ENCODE results near the gene ZMYND8. TPM values are rescaled to one million over a fixed set of nuclear protein-coding genes. Genes with fewer than 3 reads are reported as not detected.
"Not testable (repeated sequence)": the region's sequence is repeated elsewhere in the genome, so short reads cannot be mapped to it uniquely, and the experiment has no call there.

Gene ZMYND8
- total and polyA plus RNA-seq, 7 donors: 7.8 to 46.0 (median 24.8) TPM

DNA sequence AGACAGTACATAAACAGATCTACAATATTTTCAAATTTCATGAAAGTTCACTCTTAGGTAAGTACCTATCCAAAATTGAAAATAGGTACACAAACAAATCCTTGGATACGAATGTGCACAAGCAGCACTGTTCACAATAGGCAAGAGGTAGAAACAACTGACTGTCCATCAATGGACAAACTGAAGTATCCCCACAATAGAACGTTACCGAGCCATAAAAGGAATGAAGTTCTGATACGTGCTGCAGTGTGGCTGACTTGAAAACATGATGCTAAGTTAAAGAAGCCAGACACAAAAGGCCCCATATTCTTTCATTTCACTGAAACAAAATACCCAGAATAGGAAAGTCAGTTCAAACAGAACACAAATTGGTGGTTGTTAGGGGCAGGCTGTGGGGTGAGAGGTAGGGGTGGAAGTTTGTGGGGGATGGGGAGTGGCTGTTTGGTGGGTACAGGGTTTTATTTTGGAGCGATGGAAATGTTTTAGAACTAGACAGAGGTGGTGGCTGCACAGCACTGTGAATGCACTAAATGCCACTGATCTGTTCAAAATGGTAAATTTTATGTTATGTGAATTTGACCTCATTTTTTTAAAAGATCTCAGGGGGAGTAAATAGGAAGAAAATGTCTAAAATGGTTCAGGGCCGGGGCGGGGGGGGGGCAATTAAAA lies 89.5 kb downstream of the ZMYND8 start:
- Histone ChIP-seq H3K27me3 (no peaks in the 10 kb centered on the region), H3K4me1 (peaks cover 0 to 22% (median 8%) of the 10 kb centered on the region in 4 donors), H3K9me3 (no peaks in the 10 kb centered on the region), H3K36me3 (peaks cover 0 to 42% (median 8%) of the 10 kb centered on the region in 4 donors), H3K4me3 (no peak overlapping the region), H3K27ac (no peak overlapping the region)
- DNase-seq: no peak
- intact Hi-C loops (cut with DNase I): no loop called here
- WGBS, 2 donors: 74 to 83% methylated on average over 7 of the region's 7 CpGs
- TF ChIP-seq EP300 (IDR thresholded peaks at IDR 0.05) (no peak), POLR2A (IDR thresholded peaks at IDR 0.05) (no peak), POLR2AphosphoS5 (IDR thresholded peaks at IDR 0.05) (no peak)
- TF ChIP-seq, protein P1, sequence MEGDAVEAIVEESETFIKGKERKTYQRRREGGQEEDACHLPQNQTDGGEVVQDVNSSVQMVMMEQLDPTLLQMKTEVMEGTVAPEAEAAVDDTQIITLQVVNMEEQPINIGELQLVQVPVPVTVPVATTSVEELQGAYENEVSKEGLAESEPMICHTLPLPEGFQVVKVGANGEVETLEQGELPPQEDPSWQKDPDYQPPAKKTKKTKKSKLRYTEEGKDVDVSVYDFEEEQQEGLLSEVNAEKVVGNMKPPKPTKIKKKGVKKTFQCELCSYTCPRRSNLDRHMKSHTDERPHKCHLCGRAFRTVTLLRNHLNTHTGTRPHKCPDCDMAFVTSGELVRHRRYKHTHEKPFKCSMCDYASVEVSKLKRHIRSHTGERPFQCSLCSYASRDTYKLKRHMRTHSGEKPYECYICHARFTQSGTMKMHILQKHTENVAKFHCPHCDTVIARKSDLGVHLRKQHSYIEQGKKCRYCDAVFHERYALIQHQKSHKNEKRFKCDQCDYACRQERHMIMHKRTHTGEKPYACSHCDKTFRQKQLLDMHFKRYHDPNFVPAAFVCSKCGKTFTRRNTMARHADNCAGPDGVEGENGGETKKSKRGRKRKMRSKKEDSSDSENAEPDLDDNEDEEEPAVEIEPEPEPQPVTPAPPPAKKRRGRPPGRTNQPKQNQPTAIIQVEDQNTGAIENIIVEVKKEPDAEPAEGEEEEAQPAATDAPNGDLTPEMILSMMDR (IDR thresholded peaks at IDR 0.05): no peak

DNA sequence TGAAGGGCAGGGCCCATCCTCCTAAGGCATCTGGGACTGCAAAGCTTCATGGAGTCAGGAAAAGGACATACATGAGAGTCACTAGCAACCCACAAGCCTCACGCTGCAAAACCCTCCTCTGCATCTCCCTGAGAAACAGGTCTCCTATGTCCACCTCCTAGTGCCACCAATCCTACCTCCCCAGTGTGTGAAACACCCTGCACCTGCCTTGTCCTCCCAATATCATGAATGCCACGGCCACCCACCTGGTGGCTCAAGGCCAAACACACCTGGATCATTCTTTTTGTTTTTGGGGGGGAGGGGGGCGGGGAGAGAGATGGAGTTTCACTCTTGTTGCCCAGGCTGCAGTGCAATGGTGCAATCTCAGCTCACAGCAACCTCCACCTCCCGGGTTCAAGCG lies 90.5 kb downstream of the ZMYND8 start:
- no peaks in the 10 kb centered on the region for H3K27me3 ChIP-seq
- H3K4me3 ChIP-seq: no peak overlapping the region
- H3K9me3 ChIP-seq: no peaks in the 10 kb centered on the region
- peaks cover 0 to 22% (median 8%) of the 10 kb centered on the region in 4 donors for H3K4me1 ChIP-seq
- TF ChIP-seq, protein P1 (IDR thresholded peaks at IDR 0.05): no peak
- TF ChIP-seq POLR2A (IDR thresholded peaks at IDR 0.05): no peak
- no peak for TF ChIP-seq EP300 (IDR thresholded peaks at IDR 0.05)
- no peak for TF ChIP-seq POLR2AphosphoS5 (IDR thresholded peaks at IDR 0.05)
- H3K36me3 ChIP-seq: peaks cover 0 to 47% (median 15%) of the 10 kb centered on the region in 4 donors
- DNase-seq: no peak
- WGBS, 2 donors: 92 to 94% methylated on average over 5 of the region's 5 CpGs
- intact Hi-C loops (cut with DNase I): no loop called here
- H3K27ac ChIP-seq: no peak overlapping the region

DNA sequence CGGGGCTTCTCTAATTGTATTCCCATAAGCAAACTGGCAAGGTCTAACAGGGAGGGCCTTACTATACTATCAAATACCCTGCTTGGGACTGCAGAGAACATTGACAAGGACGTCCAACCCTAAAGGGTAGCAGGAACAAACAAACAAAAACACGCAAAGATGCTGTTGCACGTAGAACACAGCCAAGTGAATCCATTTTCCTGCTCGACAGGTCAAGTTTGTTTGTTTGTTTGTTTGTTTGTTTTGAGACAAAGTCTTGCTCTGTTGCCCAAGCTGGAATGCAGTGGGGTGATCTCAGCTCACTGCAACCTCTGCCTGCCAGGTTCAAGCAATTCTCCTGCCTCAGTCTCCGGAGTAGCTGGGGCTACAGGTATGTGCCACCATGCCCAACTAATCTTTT lies 91.3 kb downstream of the ZMYND8 start:
- intact Hi-C loops (cut with DNase I): no loop called here
- 84 to 86% methylated on average over 6 of the region's 6 CpGs for WGBS, 2 donors
- peaks cover 0 to 53% (median 20%) of the 10 kb centered on the region in 4 donors for H3K36me3 ChIP-seq

DNA sequence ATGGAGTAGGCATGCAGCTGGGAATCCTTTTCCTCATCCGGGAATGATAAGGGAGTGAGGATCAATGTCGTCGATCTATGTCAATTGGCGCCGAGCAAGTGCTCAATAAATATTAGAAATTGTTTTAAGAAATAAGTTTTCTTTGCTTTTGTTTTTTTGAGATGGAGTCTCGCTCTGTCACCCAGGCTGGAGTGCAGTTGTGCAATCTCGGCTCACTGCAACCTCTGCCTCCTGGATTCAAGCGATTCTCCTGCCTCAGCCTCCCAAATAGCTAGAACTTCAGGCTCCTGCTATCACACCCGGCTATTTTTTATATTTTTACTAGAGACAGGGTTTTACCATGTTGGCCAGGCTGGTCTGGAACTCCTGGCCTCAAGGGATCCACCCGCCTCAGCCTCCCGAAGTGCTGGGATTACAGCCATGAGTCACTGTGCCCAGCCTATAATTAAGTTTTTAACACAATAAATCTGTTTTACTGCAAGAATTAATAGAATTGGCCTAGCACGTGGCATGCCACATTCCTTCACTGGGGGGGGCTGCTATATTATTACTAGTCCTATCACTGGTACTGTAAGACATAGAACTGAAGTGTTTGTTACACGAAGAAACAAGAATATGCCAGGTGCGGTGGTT lies 92.2 kb downstream of the ZMYND8 start:
- Histone ChIP-seq H3K27ac (peak overlapping the region in 3 of 4 donors; percentile 48 to 66 (median 55)), H3K4me1 (peaks cover 0 to 22% (median 8%) of the 10 kb centered on the region in 4 donors), H3K36me3 (peaks cover 0 to 55% (median 20%) of the 10 kb centered on the region in 4 donors)
- 79 to 82% methylated on average over 14 of the region's 14 CpGs for WGBS, 2 donors
- H3K27me3 ChIP-seq; H3K4me3 ChIP-seq; H3K9me3 ChIP-seq; DNase-seq; intact Hi-C loops (cut with DNase I): not testable (repeated sequence)

More for the DNA sequence above, 91.3 kb downstream of the ZMYND8 start:
- Histone ChIP-seq H3K27ac (no peak overlapping the region), H3K4me3 (no peak overlapping the region), H3K9me3 (no peaks in the 10 kb centered on the region), H3K4me1 (peaks cover 0 to 22% (median 8%) of the 10 kb centered on the region in 4 donors), H3K27me3 (no peaks in the 10 kb centered on the region)
- DNase-seq: no peak
- TF ChIP-seq, protein P1 (IDR thresholded peaks at IDR 0.05): no peak
- TF ChIP-seq POLR2AphosphoS5 (IDR thresholded peaks at IDR 0.05) (no peak), POLR2A (IDR thresholded peaks at IDR 0.05) (no peak), EP300 (IDR thresholded peaks at IDR 0.05) (no peak)

DNA sequence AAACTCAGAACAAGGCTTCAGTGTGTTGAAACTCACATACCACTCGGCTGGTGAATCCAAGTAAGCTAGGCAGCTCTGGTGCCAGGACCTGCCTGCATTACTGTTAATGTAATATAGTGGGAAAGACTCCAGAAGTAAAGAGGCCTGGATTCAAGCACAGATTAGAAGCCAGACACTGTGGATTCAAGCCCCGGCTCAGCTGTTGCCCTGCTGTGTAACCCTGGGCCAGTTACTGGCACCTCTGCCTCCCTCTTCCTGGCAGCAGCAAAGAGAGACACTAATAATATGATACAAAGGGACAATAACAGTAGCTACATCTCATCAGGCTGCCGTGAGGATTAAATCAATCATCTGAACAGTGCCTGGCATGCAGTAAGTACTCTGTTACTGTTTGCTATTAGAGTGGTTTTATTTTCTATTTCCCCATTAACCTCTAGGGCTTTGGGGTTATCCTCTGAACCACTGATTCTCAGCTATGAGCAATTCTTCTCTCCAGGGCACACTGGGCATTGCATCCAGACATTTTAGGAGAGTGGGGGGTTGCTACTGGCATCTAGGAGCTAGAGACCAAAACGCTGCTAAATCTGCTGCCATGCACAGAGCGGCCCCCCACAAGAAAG lies 92.9 kb downstream of the ZMYND8 start:
- Histone ChIP-seq H3K36me3 (peaks cover 0 to 57% (median 19%) of the 10 kb centered on the region in 4 donors), H3K4me3 (no peak overlapping the region), H3K27me3 (no peaks in the 10 kb centered on the region), H3K4me1 (peaks cover 0 to 22% (median 8%) of the 10 kb centered on the region in 4 donors), H3K27ac (peak overlapping the region in 3 of 4 donors; percentile 48 to 66 (median 55)), H3K9me3 (no peaks in the 10 kb centered on the region)
- DNase-seq: peak; percentile 68
- intact Hi-C loops (cut with DNase I): no loop called here
- no peak for TF ChIP-seq POLR2A (IDR thresholded peaks at IDR 0.05)
- no peak for TF ChIP-seq EP300 (IDR thresholded peaks at IDR 0.05)
- TF ChIP-seq, protein P1 (IDR thresholded peaks at IDR 0.05): no peak
- no peak for TF ChIP-seq POLR2AphosphoS5 (IDR thresholded peaks at IDR 0.05)
- 72 to 81% methylated on average over 5 of the region's 5 CpGs for WGBS, 2 donors
